ENCODE measurements around the gene PLLP.

DNA sequence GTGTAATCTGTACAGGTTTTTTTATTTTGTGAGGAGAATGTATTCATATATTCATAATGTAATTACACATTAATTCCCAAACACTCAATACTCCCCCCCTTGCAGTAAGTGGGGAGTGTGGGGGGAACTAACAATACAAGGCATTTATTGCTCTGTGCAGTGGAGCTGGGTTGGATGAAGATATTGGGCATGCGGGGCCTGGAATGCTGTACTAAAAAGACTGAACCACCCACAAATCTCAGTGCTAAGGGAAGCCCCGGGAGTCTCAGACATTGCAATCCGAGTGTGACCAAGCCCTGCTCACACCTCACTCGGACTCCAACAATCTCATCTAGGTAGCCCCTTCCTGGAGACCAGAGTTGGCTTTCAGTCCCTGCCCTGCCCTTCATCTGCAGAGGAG is 6.0 kb downstream of the PLLP start:
- TF ChIP-seq, protein P1, sequence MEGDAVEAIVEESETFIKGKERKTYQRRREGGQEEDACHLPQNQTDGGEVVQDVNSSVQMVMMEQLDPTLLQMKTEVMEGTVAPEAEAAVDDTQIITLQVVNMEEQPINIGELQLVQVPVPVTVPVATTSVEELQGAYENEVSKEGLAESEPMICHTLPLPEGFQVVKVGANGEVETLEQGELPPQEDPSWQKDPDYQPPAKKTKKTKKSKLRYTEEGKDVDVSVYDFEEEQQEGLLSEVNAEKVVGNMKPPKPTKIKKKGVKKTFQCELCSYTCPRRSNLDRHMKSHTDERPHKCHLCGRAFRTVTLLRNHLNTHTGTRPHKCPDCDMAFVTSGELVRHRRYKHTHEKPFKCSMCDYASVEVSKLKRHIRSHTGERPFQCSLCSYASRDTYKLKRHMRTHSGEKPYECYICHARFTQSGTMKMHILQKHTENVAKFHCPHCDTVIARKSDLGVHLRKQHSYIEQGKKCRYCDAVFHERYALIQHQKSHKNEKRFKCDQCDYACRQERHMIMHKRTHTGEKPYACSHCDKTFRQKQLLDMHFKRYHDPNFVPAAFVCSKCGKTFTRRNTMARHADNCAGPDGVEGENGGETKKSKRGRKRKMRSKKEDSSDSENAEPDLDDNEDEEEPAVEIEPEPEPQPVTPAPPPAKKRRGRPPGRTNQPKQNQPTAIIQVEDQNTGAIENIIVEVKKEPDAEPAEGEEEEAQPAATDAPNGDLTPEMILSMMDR (IDR thresholded peaks at IDR 0.05): no peak
- TF ChIP-seq POLR2A (IDR thresholded peaks at IDR 0.05): no peak
